Stomach (tissue), 9 donors: Measurements from ENCODE around the gene NLRP6. TPM values are rescaled to one million over a fixed set of nuclear protein-coding genes. Genes with fewer than 3 reads are reported as not detected.
A peak's percentile ranks its signal among the peaks of the same experiment; 100 is the strongest.

Experiments
- DNase-seq, 2 donors: peaks; one replicate each; pipeline versions ENCODE4 v3.0.0 to v3.0.0-alpha.2; 2013 to 2019
- H3K27ac ChIP-seq, 5 donors: fragments of 200-600 bp in 4 of 5; sonication (generic) in 4 of 5; one replicate each; pipeline ENCODE4 v1.5.1; 2013 to 2019; ENCODE audit warnings: mild to moderate bottlenecking in 1 of 5, moderate library complexity in 1 of 5
- H3K27me3 ChIP-seq, 3 donors: fragments of 200-600 bp; sonication (generic); one replicate each; pipeline ENCODE4 v1.5.1; 2017 to 2019; ENCODE audit warnings: mixed run types in 1 of 3
- H3K36me3 ChIP-seq, 4 donors: fragments of 200-600 bp; sonication (generic); 1 replicate in 3 of 4; 2 replicates in 1 of 4; pipeline ENCODE4 v1.5.1; 2016 to 2019
- H3K4me1 ChIP-seq, 4 donors: fragments of 200-600 bp; sonication (generic); one replicate each; pipeline ENCODE4 v1.5.1; 2016 to 2019
- H3K4me3 ChIP-seq, 4 donors: fragments of 200-600 bp; sonication (generic) in 3 of 4; one replicate each; pipeline ENCODE4 v1.5.1; 2016 to 2019; ENCODE audit warnings: mild to moderate bottlenecking in 1 of 4
- H3K9me3 ChIP-seq, 4 donors: fragments of 200-600 bp; sonication (generic); one replicate each; pipeline ENCODE4 v1.5.1; 2016 to 2019
- CTCF ChIP-seq, 7 experiments: fragments of 450-650 bp in 4 of 7; fragments of 200-600 bp in 3 of 7; sonication (generic) in 3 of 7; IDR thresholded peaks; one replicate each; pipeline ENCODE4 v1.5.1; 2016 to 2019; ENCODE audit warnings: antibody characterized with exemption in 7 of 7, control low read depth in 2 of 7, mild to moderate bottlenecking in 1 of 7
- EP300 ChIP-seq: sonication (generic); formaldehyde crosslinking; IDR thresholded peaks from one replicate; pipeline ENCODE4 v1.6.1; 2017; ENCODE audit warnings: antibody characterized with exemption
- POLR2A ChIP-seq, 4 donors: fragments of 450-650 bp; IDR thresholded peaks; one replicate each; pipeline ENCODE4 v1.6.1; 2016; ENCODE audit warnings: antibody characterized with exemption in 4 of 4, control low read depth in 2 of 4, mild to moderate bottlenecking in 1 of 4, moderate library complexity in 1 of 4
- POLR2AphosphoS5 ChIP-seq, 3 donors: sonication (generic); formaldehyde crosslinking; IDR thresholded peaks; one replicate each; pipeline ENCODE4 v1.6.1; 2016; ENCODE audit warnings: antibody characterized with exemption in 3 of 3
- WGBS, 5 donors: extraction: QIAGEN DNeasy Blood & Tissue Kit in 3 of 5; methylation state at CpG; one replicate each; pipeline versions ENCODE4 v1.1.5 to v1.1.7; 2013 to 2018; 5-methylcytosine and 5-hydroxymethylcytosine counted together
- intact Hi-C: fragments of 100-400 bp; cut with DNase I; formaldehyde crosslinking; loops from one replicate; pipeline ENCODE4 v1.15.1; 2023; ENCODE audit warnings: low total_unique reads
- polyA plus RNA-seq, 3 donors: library from polyadenylated mRNA; stranded (reverse); fragments of 200-250 nt; gene quantifications; one replicate each; pipeline ENCODE4 v1.2.3, GENCODE V29; 2013
- total RNA-seq, 5 donors: library from RNA; depleted of rRNA; stranded (reverse); fragments of >200 nt; gene quantifications; one replicate each; pipeline versions ENCODE4 v1.1.0 to v1.2.3, GENCODE V29; 2014 to 2016
- donor health status: healthy with polysubstance abuse.
- donor health status: Bipolar disorder and iron deficiency.
- donor health status: healthy.

The NLRP6 gene
- total and polyA plus RNA-seq, 8 donors, result 0.08 to 3.6 (median 0.45) TPM; not detected in 3

DNA sequence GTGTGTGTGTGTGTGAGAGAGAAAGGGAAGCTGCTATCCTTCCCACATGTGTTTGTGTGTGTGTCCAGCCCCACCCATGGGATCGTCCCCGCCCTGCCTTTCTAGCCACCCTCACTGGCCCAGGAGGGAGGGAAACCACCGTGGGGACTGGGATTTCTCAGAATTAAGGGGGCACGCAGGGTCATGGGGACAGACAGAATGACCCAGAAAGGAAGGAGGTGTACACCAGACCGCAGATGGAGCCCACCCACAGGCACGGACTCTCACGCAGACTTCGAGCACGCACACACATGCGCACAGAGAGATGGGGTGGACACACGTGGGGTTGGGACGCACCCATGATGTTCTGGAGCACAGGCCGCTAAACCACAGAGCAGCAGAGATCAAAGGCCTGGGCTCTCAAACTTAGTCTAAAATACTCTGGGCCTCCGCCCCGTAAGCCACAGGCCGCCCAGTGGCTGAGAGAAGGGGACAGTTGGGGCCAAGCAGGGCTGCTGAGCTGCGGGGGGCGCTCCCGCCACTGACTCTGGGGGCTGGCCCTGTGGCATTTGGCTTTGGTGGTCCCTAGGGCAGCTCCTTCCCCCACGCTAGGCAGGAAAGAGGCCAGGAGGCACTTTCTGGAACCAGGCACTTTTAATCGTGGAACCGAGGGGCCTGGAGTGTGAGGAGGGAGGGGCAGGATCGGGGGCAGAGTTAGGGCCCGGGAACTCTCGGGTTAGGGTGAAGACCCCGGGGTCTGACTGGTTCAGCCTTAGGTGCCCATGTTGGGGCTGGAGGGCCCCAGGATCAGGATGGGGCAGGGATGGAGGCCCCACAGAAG, 19.6 kb downstream of the NLRP6 start:
- H3K9me3 ChIP-seq, result no peaks in the 10 kb centered on the region
- no peak for DNase-seq
- peaks cover 0 to 25% (median 23%) of the 10 kb centered on the region in 4 donors for H3K36me3 ChIP-seq
- peaks cover 12 to 50% (median 30%) of the 10 kb centered on the region in 3 donors for H3K27me3 ChIP-seq
- TF ChIP-seq POLR2A (IDR thresholded peaks at IDR 0.05) (no peak), POLR2AphosphoS5 (IDR thresholded peaks at IDR 0.05) (no peak), EP300 (no peak), CTCF (IDR thresholded peaks at IDR 0.05) (no peak)
- H3K4me3 ChIP-seq, result no peak overlapping the region
- WGBS, 5 donors, result 49 to 63% (median 54%) methylated on average over 14 to 26 of the region's 26 CpGs
- H3K27ac ChIP-seq, result peak overlapping the region in 1 of 5 donors; percentile 14
- H3K4me1 ChIP-seq, result peaks cover 0 to 22% (median 6%) of the 10 kb centered on the region in 4 donors
- intact Hi-C loops, result no loop called here

DNA sequence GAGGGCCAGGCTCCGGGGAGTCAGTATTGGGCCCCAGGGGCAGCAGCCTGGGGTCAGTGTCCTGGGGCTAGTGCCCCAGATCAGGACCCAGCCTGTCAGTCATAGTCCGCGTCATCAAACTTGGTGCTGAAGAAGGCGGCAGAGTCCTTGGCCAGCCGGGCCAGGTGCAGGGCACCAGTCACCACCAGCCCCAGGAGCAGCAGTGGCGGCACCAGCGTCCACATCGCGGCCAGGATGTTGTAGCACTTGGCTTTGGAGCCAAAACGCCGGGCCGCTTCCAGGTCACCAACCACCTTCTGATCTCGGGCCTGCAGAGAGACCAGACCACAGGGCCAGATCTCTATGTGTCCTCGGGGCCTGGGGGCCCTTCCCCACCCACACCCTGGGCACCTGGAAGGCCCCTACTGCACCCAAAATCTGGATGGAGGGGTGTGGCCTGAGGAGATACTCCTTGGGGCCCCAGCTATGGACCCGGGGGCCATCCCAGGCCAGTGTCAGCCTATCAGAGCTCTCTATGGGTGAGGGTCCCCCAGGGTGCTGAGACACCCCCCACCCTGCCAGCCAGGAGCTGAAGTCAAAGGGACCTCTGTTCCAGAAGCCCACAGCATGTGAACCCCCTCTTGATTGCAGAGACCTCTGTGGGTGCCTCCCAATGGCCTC, 20.3 kb downstream of the NLRP6 start:
- Histone ChIP-seq H3K36me3 (peaks cover 0 to 18% (median 16%) of the 10 kb centered on the region in 4 donors), H3K27ac (peak overlapping the region in 1 of 5 donors; percentile 14), H3K9me3 (no peaks in the 10 kb centered on the region), H3K4me3 (no peak overlapping the region), H3K27me3 (peaks cover 12 to 50% (median 30%) of the 10 kb centered on the region in 3 donors), H3K4me1 (peaks cover 0 to 22% (median 6%) of the 10 kb centered on the region in 4 donors)
- TF ChIP-seq CTCF (IDR thresholded peaks at IDR 0.05), result no peak
- TF ChIP-seq POLR2A (IDR thresholded peaks at IDR 0.05), result no peak
- TF ChIP-seq EP300, result no peak
- TF ChIP-seq POLR2AphosphoS5 (IDR thresholded peaks at IDR 0.05), result no peak
- intact Hi-C loops, result no loop called here
- WGBS, 5 donors, result 46 to 71% (median 60%) methylated on average over 1 to 15 of the region's 15 CpGs
- DNase-seq, result no peak

GRCh38 chr11:299081-299891, 21.1 kb downstream of the NLRP6 start, which contains the start of gene IFITM5:
TSS of gene IFITM5 (minus strand) at chr11:299526. CDS start at chr11:299490, 36 bp downstream.
- H3K4me1 ChIP-seq, result peaks cover 0 to 23% (median 6%) of the 10 kb centered on the region in 4 donors
- H3K36me3 ChIP-seq, result peaks cover 0 to 10% (median 8%) of the 10 kb centered on the region in 4 donors
- H3K27me3 ChIP-seq, result peaks cover 12 to 50% (median 30%) of the 10 kb centered on the region in 3 donors
- no peak for DNase-seq
- whole genome bisulfite sequencing, 5 donors, result 59 to 79% (median 68%) methylated on average over 24 to 40 of the region's 40 CpGs
- TF ChIP-seq POLR2AphosphoS5 (IDR thresholded peaks at IDR 0.05) (no peak), CTCF (IDR thresholded peaks at IDR 0.05) (no peak)
- intact Hi-C loops, result no loop called here
- no peak within 1 kb of the TSS for H3K4me3 ChIP-seq
- H3K9me3 ChIP-seq, result no peaks in the 10 kb centered on the region
- peak within 1 kb of the TSS in 1 of 5 donors; percentile 14 for H3K27ac ChIP-seq
